ENCODE data around the gene ZNF608.

DNA sequence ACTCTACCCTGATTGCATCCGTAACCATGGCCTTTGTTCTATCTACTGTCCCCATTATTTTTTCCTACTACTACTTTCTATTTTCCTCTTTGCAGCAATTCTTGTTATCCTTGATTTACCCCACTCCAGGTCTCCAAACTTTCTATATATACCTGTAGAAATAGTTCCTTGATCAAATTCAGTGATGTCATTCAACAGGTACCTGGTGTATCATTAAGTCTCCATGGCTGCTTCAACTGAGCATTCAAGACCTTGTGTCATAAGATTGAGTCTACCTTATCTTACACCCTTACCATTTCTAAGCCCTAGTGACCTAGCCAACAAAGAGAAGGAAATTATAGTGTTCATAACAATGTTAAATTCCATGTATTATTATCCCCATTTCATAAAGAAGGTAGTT lies 35.8 kb upstream of the ZNF608 start:
- TF ChIP-seq, protein P1, sequence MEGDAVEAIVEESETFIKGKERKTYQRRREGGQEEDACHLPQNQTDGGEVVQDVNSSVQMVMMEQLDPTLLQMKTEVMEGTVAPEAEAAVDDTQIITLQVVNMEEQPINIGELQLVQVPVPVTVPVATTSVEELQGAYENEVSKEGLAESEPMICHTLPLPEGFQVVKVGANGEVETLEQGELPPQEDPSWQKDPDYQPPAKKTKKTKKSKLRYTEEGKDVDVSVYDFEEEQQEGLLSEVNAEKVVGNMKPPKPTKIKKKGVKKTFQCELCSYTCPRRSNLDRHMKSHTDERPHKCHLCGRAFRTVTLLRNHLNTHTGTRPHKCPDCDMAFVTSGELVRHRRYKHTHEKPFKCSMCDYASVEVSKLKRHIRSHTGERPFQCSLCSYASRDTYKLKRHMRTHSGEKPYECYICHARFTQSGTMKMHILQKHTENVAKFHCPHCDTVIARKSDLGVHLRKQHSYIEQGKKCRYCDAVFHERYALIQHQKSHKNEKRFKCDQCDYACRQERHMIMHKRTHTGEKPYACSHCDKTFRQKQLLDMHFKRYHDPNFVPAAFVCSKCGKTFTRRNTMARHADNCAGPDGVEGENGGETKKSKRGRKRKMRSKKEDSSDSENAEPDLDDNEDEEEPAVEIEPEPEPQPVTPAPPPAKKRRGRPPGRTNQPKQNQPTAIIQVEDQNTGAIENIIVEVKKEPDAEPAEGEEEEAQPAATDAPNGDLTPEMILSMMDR (IDR thresholded peaks at IDR 0.05) = no peak
- no peak for TF ChIP-seq POLR2A (IDR thresholded peaks at IDR 0.05)
- TF ChIP-seq POLR2AphosphoS5 (IDR thresholded peaks at IDR 0.05) = no peak
